H54 (cell line): ENCODE measurements around the gene PTPN21.
A peak's percentile ranks its signal among the peaks of the same experiment; 100 is the strongest.
"Not testable (repeated sequence)": the region's sequence is repeated elsewhere in the genome, so short reads cannot be mapped to it uniquely, and the experiment has no call there.

Source experiments
- DNase-seq: peaks from one replicate; pipeline ENCODE4 v3.0.0; 2011; ENCODE audit warnings: low spot score, mixed read lengths; ENCODE audit not compliant: insufficient read length
- FAIRE-seq: peaks from 3 replicates; lab custom pipeline; 2011; peaks lifted over from hg19 to GRCh38; lab: Jason Lieb, UNC
- POLR2A ChIP-seq: IDR thresholded peaks from 2 replicates; pipeline ENCODE4 v1.6.1; 2011; ENCODE audit warnings: low read depth, mild to moderate bottlenecking, low read length

Gene PTPN21

DNA sequence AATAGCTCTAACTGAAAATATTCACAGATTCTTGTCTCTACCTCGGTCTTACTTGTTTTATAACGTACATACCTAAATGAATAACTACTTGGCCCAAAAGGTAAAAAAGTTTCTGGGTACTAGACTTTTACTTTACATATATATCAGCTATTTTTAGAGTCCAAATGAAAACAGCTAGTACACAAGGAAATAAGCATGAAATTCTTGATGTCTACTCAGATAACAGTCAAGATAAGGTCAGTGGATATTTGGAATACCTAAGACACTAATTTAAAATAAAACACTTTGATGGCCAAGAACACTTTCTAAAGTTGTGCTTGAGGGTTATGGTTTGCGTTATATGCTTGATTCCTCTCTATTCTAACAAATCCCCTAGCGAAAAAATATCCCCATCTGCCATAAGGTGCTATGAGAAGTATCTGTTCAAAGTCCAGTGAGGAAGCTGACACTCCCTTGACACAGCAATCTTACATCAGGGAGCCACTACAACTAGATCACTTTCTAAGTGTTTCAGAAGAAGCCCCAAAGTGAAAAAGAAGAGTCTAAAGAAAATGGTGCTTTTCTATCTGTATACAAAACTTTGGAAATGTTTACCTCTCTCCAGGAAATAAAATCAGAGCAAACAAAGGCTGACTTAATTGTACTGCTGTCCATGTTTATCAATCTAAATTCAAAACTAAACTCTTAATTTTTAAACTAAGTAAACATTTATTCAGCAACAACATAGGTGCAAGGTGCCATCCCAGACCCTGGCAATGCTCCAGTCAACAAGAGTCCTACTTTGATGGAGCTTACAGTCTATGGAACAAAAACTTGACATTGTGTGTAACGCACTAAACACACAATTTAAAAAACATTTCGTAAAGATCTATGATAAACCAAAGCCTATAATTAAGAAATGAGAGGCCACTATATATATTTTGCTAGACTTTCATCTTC is 11.7 kb downstream of the PTPN21 start:
- FAIRE-seq: no peak
- no peak for TF ChIP-seq POLR2A
- no peak for DNase-seq

DNA sequence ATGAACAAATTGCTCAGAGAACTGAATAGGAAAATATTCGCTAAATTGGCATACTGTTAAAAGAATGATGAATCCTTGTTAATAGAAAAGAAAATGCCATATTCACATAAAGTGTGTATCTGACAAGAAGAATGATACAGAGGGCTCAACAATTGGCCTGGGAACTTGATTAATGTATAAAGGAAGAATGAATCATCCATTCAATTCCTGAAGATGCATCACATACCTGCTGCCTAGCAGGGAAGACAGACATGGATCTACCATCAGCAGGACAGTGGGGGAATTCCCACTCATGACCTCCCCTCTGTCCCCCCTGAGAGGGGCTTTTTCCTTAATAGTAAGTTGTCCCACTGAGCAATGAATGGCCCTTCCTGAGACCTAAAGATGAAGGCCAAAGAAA is 13.5 kb downstream of the PTPN21 start:
- DNase-seq: no peak
- FAIRE-seq: no peak

DNA sequence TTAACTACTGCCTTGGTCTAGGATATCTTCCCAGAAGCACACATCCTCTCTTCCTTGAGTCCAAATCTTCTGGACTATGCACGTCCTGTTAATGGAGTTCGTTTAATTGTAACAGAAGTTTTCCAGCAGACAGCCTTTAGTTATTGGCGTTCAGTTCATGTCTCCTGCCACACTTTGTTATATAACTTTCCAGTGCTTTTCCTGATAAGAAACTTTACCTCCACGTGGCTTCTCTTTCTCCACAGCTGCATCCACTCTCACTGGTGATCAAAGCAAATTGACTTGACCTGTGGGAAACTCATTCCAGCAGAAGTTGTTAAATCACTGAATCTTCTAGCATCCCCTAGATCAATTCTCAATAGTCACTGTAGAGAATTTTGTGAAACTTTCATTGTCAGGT is 19.0 kb downstream of the PTPN21 start:
- DNase-seq: no peak
- TF ChIP-seq POLR2A: no peak
- no peak for FAIRE-seq

More for the DNA sequence above, 13.5 kb downstream of the PTPN21 start:
- TF ChIP-seq POLR2A: no peak

GRCh38 chr14:88535149-88535548 is 19.7 kb downstream of the PTPN21 start:
- FAIRE-seq (no peak), DNase-seq (no peak)
- no peak for TF ChIP-seq POLR2A

DNA sequence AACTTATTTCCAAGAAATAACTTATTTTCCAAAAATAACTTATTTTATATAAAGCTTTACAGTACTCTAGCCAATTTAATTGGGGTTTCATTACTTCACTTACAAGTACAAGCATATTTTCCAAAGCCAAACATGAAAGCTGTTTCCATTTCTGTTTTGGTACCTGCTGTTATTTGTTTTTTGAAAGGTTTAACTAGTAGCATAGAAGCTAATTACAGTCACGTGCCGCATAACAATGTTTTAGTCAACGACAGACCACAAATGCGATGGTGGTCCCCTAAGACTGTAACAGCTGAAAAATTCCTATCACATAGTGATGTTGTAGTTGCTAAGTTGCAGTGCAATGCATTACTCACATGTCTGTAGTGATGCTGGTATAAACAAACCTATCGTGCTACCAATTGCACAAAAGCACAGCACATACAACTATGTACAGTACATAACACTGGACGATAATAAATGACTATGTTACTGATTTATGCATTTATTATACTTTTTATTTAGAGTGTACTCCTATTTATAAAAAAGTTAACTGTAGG is 21.7 kb downstream of the PTPN21 start:
- no peak for FAIRE-seq
- DNase-seq: no peak
- TF ChIP-seq POLR2A: no peak

GRCh38 chr14:88529889-88530288 is 24.9 kb downstream of the PTPN21 start:
- not testable (repeated sequence) for DNase-seq, FAIRE-seq

DNA sequence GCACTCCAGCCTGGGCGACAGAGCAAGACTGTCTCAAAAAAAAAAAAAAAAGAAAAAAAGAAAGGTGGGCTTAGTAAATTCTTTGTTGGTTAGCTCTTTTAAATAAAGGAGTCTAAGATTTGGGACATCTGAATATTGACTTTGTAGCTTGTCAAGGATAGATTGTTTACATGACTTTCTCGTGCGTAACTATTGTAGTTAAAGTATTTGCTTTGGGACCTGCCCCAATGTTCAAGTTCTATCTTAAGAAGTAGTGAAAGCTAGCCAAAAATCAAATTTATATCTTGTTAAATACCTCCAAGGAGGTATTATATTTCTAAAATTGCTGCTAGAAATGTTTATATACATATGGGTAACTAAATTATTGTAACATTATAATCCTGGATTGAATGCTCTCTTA is 32.4 kb downstream of the PTPN21 start:
- FAIRE-seq: no peak
- DNase-seq: no peak
- no peak for TF ChIP-seq POLR2A

DNA sequence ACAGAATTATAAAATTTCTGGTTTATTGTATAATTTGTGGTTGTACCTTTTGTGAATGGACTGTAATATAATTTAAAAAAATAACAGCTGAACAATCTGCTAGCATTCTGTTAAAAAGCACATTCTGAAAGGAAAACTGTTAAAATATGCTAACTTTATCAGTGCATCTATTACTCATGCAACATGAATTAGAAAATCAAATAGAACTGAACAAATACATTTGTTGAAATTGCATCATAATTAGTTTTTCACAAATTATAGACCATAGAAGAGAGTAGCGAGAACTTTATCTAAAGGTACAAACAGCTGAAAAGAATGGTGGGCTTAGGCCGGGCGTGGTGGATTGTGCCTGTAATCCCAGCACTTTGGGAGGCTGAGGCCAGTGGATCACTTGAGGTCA is 33.0 kb downstream of the PTPN21 start:
- FAIRE-seq: no peak
- no peak for DNase-seq
- no peak for TF ChIP-seq POLR2A

GRCh38 chr14:88519907-88520306 is 34.9 kb downstream of the PTPN21 start:
- FAIRE-seq (no peak), DNase-seq (no peak)
- TF ChIP-seq POLR2A: no peak

DNA sequence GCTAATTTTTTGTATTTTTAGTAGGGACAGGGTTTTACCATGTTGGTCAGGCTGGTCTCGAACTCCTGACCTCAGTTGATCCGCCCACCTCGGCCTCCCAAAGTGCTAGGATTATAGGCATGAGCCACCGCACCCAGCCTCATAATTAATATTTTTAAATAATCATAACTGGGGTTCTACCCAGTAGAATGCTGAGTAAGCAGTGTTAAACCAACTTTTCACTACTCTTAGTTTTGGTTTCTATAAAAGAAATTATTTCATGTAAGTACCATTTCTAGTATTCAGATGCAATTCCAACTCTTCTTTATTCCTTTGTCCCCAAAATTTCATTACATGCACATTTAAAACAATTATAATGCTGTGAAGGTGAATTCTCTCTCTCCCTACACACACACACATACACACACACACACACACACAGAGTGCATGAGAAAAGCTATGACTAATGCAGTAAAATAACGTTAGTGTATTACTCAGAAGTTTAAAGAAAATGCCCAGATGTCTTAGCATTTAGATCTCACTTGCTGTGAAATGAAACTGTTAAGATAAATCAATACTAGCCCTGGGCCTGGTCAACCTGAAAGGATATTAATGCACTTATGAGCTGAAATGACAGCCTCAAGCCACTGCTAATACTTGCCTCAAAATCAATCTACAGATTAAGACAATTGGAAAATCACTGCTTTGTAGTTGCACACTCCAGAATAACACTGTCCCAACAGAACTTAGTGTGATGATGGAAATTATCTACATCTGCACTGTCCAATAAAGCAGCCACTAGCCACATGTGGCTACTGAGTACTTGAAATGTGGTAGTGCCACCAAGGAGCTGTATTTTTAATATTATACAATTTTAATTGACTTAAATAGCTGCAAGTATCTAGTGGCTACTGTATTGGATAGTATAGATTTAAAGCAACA is 36.0 kb downstream of the PTPN21 start:
- peak; percentile 33 for FAIRE-seq

DNA sequence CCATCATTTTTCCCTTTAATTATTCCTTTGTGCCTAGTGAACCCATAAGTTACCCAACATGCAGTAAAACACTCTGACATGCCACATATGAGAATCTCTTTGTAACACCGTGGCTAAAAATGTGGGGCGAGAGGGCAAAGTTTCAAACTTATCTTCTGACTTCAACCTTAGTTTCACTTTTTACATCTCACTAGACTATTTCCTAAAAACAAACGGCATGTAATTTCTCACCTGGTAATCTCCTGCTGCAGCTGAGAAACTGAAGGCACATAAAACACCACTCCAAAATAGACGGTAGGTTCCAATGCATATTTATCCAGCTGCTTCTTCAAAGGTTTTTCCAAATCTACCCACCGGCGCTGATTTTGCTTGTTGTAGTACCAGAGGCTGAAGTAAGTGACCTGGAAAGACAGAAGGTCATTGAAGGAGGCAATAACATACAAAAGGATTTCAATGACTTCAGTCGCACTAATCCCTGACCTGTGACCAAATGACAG is 37.9 kb downstream of the PTPN21 start:
- DNase-seq (no peak), FAIRE-seq (no peak)
- no peak for TF ChIP-seq POLR2A

More for the DNA sequence above, 36.0 kb downstream of the PTPN21 start:
- TF ChIP-seq POLR2A: no peak
- no peak for DNase-seq

- no peak for TF ChIP-seq POLR2A
- no peak for DNase-seq
- no peak for FAIRE-seq
Observed at GRCh38 chr14:88515499-88516221, 39.1 kb downstream of the PTPN21 start.

DNA sequence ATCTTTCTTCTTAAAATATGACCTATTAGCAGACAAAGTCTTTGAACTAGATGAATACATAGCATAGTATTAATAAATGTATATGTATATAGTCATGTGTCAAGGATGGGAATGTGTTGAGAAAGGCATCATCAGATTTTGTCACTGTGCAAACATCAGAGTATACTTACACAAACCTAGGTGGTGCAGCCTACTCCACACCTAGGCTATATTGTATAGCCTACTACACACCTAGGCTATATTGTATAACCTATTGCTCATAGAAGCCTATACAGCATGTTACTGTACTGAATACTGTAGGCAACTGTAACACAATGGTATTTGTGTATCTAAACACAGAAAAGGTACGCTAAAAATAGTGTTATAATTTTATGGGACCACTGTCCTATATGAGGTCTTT is 47.6 kb downstream of the PTPN21 start:
- FAIRE-seq: no peak
- DNase-seq: no peak
- no peak for TF ChIP-seq POLR2A
